Lung (tissue), 12 donors: ENCODE results near the gene PRAC2. TPM values are rescaled to one million over a fixed set of nuclear protein-coding genes. Genes with fewer than 3 reads are reported as not detected.

Source experiments
- ATAC-seq: fragments of 200-7000 bp; cut with Tn5 transposase; one replicate; pipeline ENCODE4 v1.9.1; 2020; ENCODE audit warnings: moderate number of reproducible peaks; ENCODE audit not compliant: insufficient read depth, low FRiP score
- DNase-seq, 3 donors: peaks; one replicate each; pipeline ENCODE4 v3.0.0-alpha.2; 2013 to 2017
- H3K27ac ChIP-seq, 2 donors: one replicate each; pipeline ENCODE4 v1.5.1; 2013; ENCODE audit warnings: mild to moderate bottlenecking in 2 of 2, moderate library complexity in 2 of 2, control low read depth in 1 of 2, inconsistent platforms in 1 of 2, low read depth in 1 of 2, low read length in 1 of 2
- H3K27me3 ChIP-seq, 3 donors: one replicate each; pipeline ENCODE4 v1.5.1; 2013; ENCODE audit warnings: low read length in 2 of 3; ENCODE audit not compliant: control insufficient read depth in 3 of 3, insufficient read depth in 3 of 3
- H3K36me3 ChIP-seq, 4 donors: one replicate each; pipeline ENCODE4 v1.5.1; 2013; ENCODE audit warnings: low read length in 4 of 4, mild to moderate bottlenecking in 1 of 4, moderate library complexity in 1 of 4; ENCODE audit not compliant: control insufficient read depth in 4 of 4, insufficient read depth in 4 of 4
- H3K4me1 ChIP-seq, 5 donors: one replicate each; pipeline ENCODE4 v1.5.1; 2013; ENCODE audit warnings: low read length in 5 of 5, mild to moderate bottlenecking in 2 of 5, moderate library complexity in 1 of 5; ENCODE audit not compliant: control insufficient read depth in 5 of 5, insufficient read depth in 5 of 5
- H3K4me3 ChIP-seq: one replicate; pipeline ENCODE4 v1.5.1; 2013; ENCODE audit warnings: mild to moderate bottlenecking, control low read depth, moderate library complexity
- H3K9ac ChIP-seq, 2 donors: one replicate each; pipeline ENCODE4 v1.5.1; 2013; ENCODE audit warnings: low read length in 2 of 2, control low read depth in 1 of 2; ENCODE audit not compliant: insufficient read depth in 1 of 2
- H3K9me3 ChIP-seq, 4 donors: one replicate each; pipeline ENCODE4 v1.5.1; 2013; ENCODE audit warnings: low read length in 3 of 4, mild to moderate bottlenecking in 1 of 4, moderate library complexity in 1 of 4; ENCODE audit not compliant: control insufficient read depth in 4 of 4, insufficient read depth in 3 of 4
- WGBS, 2 donors: extraction: QIAGEN DNeasy Blood & Tissue Kit; methylation state at CpG; one replicate each; pipeline ENCODE4 v1.1.7; 2013; 5-methylcytosine and 5-hydroxymethylcytosine counted together
- polyA plus RNA-seq, 2 donors: library from polyadenylated mRNA; stranded (reverse); fragments of 200-250 nt; gene quantifications; one replicate each; pipeline ENCODE4 v1.2.1, GENCODE V29; 2013
- total RNA-seq, 2 donors: library from RNA; depleted of rRNA in 1 of 2; stranded (reverse); fragments of >200 nt in 1 of 2; gene quantifications; one replicate each; pipeline ENCODE4 v1.2.1, GENCODE V29; 2014 to 2021
- TF ChIP-seq, protein P1 (sequence below): IDR thresholded peaks from 2 replicates; pipeline ENCODE4 v1.5.1; 2012; ENCODE audit warnings: mild to moderate bottlenecking; ENCODE audit errors: control extremely low read depth, extremely low read depth
- donor health status: control.
- donor health status: control.
- donor health status: Bipolar disorder and iron deficiency.
- donor health status: healthy.
- donor health status: DM: yes; HTN: yes; CAD: no.

PRAC2 gene
- total and polyA plus RNA-seq, 4 donors, result not detected

DNA sequence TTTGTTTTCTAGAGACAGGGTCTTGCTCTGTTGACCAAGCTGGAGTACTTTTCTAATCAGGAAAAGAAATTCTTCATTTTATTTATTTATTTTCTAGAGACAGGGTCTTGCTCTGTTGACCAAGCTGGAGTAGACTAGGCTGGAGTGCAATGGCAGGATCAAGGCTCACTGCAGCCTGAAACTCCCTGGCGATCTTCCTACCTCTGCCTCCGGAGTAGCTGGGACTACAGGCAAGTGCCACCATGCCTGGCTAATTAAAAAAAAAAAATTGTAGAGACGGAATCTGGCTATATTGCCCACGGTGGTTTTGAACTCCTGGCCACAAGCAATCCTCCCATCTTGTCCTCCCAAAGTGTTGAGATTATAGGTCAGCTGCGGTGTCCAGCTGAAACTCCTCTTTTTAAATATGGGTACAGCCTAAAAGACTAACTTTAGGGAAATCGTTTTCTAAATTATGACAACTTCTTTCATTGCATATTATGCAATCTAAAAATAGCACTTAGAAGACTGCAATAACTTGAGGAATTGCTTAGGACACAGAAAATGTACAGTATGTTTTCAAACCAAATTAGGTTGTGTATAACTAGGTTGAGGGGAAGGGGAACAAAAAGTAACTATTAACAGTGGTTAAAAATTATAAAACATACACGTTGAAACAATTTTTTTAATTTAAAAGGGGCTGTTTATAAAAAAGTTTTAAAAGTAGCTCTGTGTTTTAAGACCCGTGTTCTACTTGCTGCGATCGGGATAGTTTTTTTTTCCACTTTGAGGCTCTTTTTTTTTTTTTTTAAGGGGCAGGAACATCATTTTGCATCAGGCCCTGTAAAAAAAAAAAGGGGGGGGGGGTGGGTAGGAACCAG lies 5.4 kb upstream of the PRAC2 start:
- H3K9me3 ChIP-seq, result peaks cover 0 to 16% (median 0%) of the 10 kb centered on the region in 4 donors
- H3K4me1 ChIP-seq, result peaks cover 0 to 6% (median 0%) of the 10 kb centered on the region in 5 donors
- H3K27ac ChIP-seq, result no peak overlapping the region
- TF ChIP-seq, protein P1, sequence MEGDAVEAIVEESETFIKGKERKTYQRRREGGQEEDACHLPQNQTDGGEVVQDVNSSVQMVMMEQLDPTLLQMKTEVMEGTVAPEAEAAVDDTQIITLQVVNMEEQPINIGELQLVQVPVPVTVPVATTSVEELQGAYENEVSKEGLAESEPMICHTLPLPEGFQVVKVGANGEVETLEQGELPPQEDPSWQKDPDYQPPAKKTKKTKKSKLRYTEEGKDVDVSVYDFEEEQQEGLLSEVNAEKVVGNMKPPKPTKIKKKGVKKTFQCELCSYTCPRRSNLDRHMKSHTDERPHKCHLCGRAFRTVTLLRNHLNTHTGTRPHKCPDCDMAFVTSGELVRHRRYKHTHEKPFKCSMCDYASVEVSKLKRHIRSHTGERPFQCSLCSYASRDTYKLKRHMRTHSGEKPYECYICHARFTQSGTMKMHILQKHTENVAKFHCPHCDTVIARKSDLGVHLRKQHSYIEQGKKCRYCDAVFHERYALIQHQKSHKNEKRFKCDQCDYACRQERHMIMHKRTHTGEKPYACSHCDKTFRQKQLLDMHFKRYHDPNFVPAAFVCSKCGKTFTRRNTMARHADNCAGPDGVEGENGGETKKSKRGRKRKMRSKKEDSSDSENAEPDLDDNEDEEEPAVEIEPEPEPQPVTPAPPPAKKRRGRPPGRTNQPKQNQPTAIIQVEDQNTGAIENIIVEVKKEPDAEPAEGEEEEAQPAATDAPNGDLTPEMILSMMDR, result no peak
- no peak overlapping the region for H3K9ac ChIP-seq
- peak in 1 of 3 donors; percentile 40 for DNase-seq
- no peaks in the 10 kb centered on the region for H3K36me3 ChIP-seq
- WGBS, 2 donors, result 10 to 13% methylated on average over 10 of the region's 10 CpGs
- H3K27me3 ChIP-seq, result peaks cover 10 to 91% (median 88%) of the 10 kb centered on the region in 3 donors
- ATAC-seq, result no peak
- H3K4me3 ChIP-seq, result no peak overlapping the region

DNA sequence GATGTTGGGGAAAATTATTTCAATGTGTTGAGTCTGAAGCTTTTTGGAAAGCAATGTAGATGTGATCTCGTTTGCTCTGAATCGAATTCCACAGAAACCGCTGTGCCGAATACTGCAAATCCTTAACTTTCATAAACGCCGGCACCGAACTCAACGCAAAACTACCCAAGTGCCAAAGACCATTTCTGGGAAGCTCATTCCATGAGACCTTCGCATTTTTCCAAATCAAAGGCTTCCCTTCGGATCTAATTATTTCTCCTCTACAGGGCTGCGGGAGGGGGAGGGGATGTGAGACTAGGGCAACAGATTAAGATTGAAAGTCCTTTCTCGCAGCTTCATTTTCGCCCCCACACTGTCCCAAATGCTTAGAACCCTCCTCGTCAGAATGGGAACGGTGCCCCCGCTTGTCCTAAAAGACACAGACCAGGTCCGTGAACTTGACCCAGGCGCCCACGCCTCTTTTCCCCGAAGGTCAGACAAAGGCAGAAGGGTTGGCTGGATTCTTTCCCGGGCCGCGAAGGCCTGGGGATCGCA lies 4.7 kb upstream of the PRAC2 start:
- H3K4me1 ChIP-seq, result peaks cover 0 to 8% (median 0%) of the 10 kb centered on the region in 5 donors
- peaks cover 0 to 16% (median 0%) of the 10 kb centered on the region in 4 donors for H3K9me3 ChIP-seq
- DNase-seq, result peak; percentile 43 to 70 (median 48)
- no peak overlapping the region for H3K4me3 ChIP-seq
- H3K27me3 ChIP-seq, result peaks cover 9 to 91% (median 90%) of the 10 kb centered on the region in 3 donors
- H3K9ac ChIP-seq, result no peak overlapping the region
- TF ChIP-seq, protein P1, result no peak
- H3K36me3 ChIP-seq, result no peaks in the 10 kb centered on the region
- 12 to 17% methylated on average over 24 of the region's 24 CpGs for WGBS, 2 donors
- ATAC-seq, result no peak
- no peak overlapping the region for H3K27ac ChIP-seq

DNA sequence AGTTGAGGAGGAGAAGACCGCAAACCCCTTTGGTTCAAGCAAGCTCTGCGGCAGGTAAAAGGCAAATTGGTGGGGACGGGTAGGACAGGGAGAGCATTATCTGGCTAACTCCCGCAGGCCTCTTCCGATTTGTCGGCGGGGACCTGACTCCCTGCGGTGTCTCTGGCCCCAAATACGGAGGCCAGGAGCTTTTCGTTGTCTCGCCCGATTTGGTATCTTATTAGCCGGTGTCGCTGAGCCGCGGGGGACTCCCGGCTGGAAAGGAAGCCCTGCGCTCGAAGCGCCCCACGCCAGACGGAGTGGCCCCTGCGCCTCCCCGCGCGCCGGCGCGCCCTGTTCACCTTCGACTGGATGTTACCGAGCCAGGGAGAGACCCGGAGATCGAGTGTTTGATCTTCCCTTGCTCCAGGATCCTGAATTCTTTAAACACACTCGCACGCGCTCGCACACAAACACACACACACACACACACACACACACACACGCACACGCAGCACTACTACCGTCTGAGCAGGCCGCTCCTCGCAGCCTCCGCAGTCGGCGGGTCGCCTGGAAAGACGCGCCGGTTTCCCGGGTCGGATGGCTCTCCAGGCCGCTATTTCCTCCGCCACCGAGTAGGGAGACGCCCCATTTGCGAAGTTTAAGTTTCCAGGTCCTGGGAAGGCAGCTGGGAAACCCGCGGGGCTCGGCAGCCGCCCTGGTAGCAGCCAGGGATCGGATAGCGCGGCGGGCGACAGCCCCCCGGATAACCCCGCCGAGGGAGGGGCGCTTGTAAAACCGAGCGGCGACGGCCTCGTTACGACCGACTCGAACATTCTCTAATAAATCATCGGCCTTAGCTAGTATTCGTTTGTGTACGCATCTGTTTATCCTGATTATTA lies 4.0 kb upstream of the PRAC2 start:
- WGBS, 2 donors, result 4 to 7% methylated on average over 70 to 80 of the region's 80 CpGs
- Histone ChIP-seq H3K27me3 (peaks cover 15 to 93% (median 93%) of the 10 kb centered on the region in 3 donors), H3K4me1 (peaks cover 0 to 14% (median 0%) of the 10 kb centered on the region in 5 donors), H3K9ac (no peak overlapping the region), H3K4me3 (no peak overlapping the region), H3K27ac (no peak overlapping the region), H3K36me3 (no peaks in the 10 kb centered on the region), H3K9me3 (peaks cover 0 to 16% (median 0%) of the 10 kb centered on the region in 4 donors)
- DNase-seq (peak; percentile 41 to 60 (median 56)), ATAC-seq (no peak)
- TF ChIP-seq, protein P1, result no peak
